ENCODE results near the gene IKZF5. TPM values are rescaled to one million over a fixed set of nuclear protein-coding genes. Genes with fewer than 3 reads are reported as not detected.

IKZF5 gene
- total and polyA plus RNA-seq, 11 donors = 5.0 to 16.5 (median 8.2) TPM

DNA sequence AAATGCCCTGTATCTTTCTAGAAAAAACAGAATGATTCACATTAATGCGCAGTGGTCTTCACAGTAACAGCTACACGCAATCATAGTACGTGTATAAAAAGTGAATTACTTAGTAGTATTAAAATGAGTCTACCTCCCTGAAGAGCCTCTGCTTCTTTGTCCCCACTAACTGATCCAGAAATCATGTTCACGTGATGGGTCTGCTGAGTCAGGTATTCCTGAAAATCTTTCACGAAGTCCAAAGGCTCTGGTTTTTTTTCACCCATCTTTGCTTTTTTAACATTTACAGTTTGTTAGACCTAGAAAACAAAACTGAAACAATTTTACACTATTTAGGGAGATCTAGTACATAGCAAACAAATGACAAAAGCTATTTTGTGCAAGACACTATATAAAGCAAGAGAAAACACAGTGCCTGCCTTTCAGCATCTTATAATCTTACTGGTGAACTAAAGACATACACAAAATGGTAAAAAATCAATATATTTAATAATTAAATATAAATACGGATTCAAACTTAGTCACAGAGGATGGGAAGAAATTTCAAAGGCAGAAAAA is 10.2 kb downstream of the IKZF5 start:
- Histone ChIP-seq H3K4me1 (peaks cover 0 to 23% (median 7%) of the 10 kb centered on the region in 12 donors), H3K36me3 (peaks cover 0 to 52% (median 45%) of the 10 kb centered on the region in 9 donors), H3K4me3 (no peak overlapping the region), H3K9me3 (no peaks in the 10 kb centered on the region), H3K27me3 (no peaks in the 10 kb centered on the region), H3K27ac (no peak overlapping the region)
- intact Hi-C loops (cut with DNase I) = no loop called here
- no peak for TF ChIP-seq POLR2A (IDR thresholded peaks at IDR 0.05)
- TF ChIP-seq, protein P1, sequence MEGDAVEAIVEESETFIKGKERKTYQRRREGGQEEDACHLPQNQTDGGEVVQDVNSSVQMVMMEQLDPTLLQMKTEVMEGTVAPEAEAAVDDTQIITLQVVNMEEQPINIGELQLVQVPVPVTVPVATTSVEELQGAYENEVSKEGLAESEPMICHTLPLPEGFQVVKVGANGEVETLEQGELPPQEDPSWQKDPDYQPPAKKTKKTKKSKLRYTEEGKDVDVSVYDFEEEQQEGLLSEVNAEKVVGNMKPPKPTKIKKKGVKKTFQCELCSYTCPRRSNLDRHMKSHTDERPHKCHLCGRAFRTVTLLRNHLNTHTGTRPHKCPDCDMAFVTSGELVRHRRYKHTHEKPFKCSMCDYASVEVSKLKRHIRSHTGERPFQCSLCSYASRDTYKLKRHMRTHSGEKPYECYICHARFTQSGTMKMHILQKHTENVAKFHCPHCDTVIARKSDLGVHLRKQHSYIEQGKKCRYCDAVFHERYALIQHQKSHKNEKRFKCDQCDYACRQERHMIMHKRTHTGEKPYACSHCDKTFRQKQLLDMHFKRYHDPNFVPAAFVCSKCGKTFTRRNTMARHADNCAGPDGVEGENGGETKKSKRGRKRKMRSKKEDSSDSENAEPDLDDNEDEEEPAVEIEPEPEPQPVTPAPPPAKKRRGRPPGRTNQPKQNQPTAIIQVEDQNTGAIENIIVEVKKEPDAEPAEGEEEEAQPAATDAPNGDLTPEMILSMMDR (IDR thresholded peaks at IDR 0.05) = no peak
- ATAC-seq (no peak), DNase-seq (no peak)
- WGBS, 4 donors = 84 to 90% (median 86%) methylated on average over 6 of the region's 6 CpGs

DNA sequence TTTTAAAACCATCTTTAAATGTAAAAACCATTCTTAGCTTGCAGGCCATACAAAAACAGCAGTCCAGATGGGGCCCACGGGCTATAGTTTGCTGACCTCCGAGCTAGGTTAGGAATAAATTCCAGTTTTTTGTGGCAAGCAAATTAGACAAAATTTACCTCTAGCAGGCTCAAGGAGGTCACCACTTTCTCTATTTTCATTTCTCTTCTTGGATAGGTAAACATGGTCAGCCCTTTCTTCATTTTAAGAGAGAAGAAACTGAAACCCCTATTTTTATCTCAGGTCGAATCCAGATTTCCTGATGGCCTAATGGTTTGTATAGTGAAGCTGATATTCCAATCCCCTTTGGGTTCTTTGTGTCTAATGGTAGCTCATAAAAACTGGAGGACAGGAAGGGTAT is 10.7 kb downstream of the IKZF5 start:
- TF ChIP-seq, protein P1 (IDR thresholded peaks at IDR 0.05) = no peak
- TF ChIP-seq POLR2A (IDR thresholded peaks at IDR 0.05) = no peak
- peaks cover 0 to 58% (median 49%) of the 10 kb centered on the region in 9 donors for H3K36me3 ChIP-seq

DNA sequence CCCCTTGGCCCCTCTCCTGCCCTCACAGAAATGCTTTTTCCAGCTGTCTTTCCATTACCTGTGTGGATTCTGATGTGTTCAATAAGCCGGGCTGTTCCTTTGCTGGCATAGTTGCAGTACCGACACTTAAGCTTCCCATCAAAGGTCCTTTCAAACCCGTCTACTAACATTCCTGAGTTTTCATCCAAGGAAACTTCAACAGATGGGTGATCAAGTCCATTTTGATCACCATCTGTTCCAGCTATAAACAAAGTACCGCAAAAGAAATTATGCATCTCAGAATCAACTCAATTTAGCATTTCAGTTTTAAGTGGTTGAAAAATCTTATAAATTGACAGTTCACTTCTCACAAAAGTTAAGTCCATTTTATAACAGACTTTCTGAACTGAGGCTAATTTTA is 12.7 kb downstream of the IKZF5 start:
- no peak overlapping the region for H3K27ac ChIP-seq
- no peak for ATAC-seq
- no peaks in the 10 kb centered on the region for H3K27me3 ChIP-seq
- H3K4me1 ChIP-seq = peaks cover 0 to 20% (median 7%) of the 10 kb centered on the region in 12 donors
- DNase-seq = no peak
- TF ChIP-seq POLR2A (IDR thresholded peaks at IDR 0.05) = no peak
- TF ChIP-seq, protein P1 (IDR thresholded peaks at IDR 0.05) = no peak
- 85 to 91% (median 90%) methylated on average over 4 of the region's 4 CpGs for WGBS, 4 donors
- peaks cover 0 to 75% (median 62%) of the 10 kb centered on the region in 9 donors for H3K36me3 ChIP-seq
- H3K4me3 ChIP-seq = no peak overlapping the region
- intact Hi-C loops (cut with DNase I) = no loop called here
- no peaks in the 10 kb centered on the region for H3K9me3 ChIP-seq

More for the DNA sequence above, 10.7 kb downstream of the IKZF5 start:
- H3K27ac ChIP-seq = no peak overlapping the region
- no peaks in the 10 kb centered on the region for H3K27me3 ChIP-seq
- no peaks in the 10 kb centered on the region for H3K9me3 ChIP-seq
- DNase-seq = no peak
- ATAC-seq = no peak
- peaks cover 0 to 23% (median 7%) of the 10 kb centered on the region in 12 donors for H3K4me1 ChIP-seq
- 87 to 93% (median 91%) methylated on average over 3 of the region's 3 CpGs for WGBS, 4 donors
- H3K4me3 ChIP-seq = no peak overlapping the region
- intact Hi-C loops (cut with DNase I) = no loop called here

DNA sequence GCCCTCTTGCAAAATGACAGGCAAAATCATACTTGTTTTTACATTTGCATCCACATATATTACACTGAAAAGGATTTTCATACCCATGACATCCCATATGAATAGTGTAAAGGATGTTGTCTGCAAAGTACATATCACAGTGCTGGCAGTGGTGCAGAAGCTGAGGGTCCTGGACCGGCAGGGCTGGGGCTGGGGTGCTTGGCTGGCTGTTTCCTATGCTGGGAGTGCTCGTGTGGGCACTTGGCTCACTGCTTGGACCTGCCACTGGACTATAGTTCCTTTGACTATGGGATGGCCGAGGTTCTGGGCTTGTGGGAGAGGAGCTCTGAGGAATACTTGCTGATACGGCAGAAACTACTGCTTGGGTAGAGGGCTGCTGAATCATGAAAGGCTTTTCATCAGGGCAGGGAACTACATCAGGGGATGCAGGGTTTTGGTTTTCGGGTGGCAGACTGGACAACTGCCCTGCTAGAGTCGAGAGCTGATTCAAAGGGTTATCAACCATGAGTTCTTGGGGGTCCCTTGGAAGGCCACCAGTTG is 14.7 kb downstream of the IKZF5 start:
- 85 to 95% (median 92%) methylated on average over 6 of the region's 6 CpGs for WGBS, 4 donors
- Histone ChIP-seq H3K9me3 (no peaks in the 10 kb centered on the region), H3K27me3 (no peaks in the 10 kb centered on the region), H3K27ac (no peak overlapping the region), H3K4me3 (no peak overlapping the region), H3K4me1 (peaks cover 0 to 4% (median under 1%) of the 10 kb centered on the region in 12 donors), H3K36me3 (peaks cover 0 to 88% (median 62%) of the 10 kb centered on the region in 9 donors)
- TF ChIP-seq, protein P1 (IDR thresholded peaks at IDR 0.05) = no peak
- TF ChIP-seq POLR2A (IDR thresholded peaks at IDR 0.05) = no peak
- intact Hi-C loops (cut with DNase I) = no loop called here
- DNase-seq = no peak
- ATAC-seq = no peak
